A549 treated with ZK216348 at 1 μM for 4 hours (cell line): ENCODE results near the gene HNRNPR. TPM values are rescaled to one million over a fixed set of nuclear protein-coding genes. Genes with fewer than 3 reads are reported as not detected.

Source experiments
- total RNA-seq: library from RNA; stranded (reverse); fragments of 200-300 nt; extraction: Qiagen RNA extraction; gene quantifications from 5 replicates; pipeline ENCODE4 v1.2.3, GENCODE V29; 2022; ENCODE audit warnings: low read depth

Gene HNRNPR
- 164 to 229 TPM (median 176 TPM) in 5 replicates for total RNA-seq

GRCh38 chr1:23344111-23344986 lies at the start of gene HNRNPR:
Gene HNRNPR (minus strand): TSS chr1:23344284. CDS start chr1:23341008, 3,276 bp downstream.

GRCh38 chr1:23369335-23370013 lies 25.4 kb upstream of the HNRNPR start, which contains the start of gene ZNF436:
Gene ZNF436 (minus strand): TSS chr1:23369836. CDS start chr1:23368005, 1,831 bp downstream.

Other genes starting within 250 kb of the HNRNPR start
- gene LUZP1, start 175.4 kb downstream of the HNRNPR start, total RNA-seq = 19.0 to 28.1 TPM (median 21.0 TPM) in 5 replicates
- 12.6 to 18.2 TPM (median 15.3 TPM) in 5 replicates for gene HTR1D, start 126.8 kb downstream of the HNRNPR start, total RNA-seq
- 5.1 to 6.7 TPM (median 5.6 TPM) in 5 replicates for gene ZNF436, start 25.6 kb upstream of the HNRNPR start, total RNA-seq
- gene TCEA3, start 80.5 kb upstream of the HNRNPR start, total RNA-seq = 0.42 to 0.72 TPM (median 0.46 TPM) in 4 of 5 replicates, not detected in the other
- gene ASAP3, start 139.9 kb upstream of the HNRNPR start, total RNA-seq = 3.2 to 5.9 TPM (median 5.3 TPM) in 5 replicates
- 2.1 to 3.5 TPM (median 3.2 TPM) in 5 replicates for gene E2F2, start 186.9 kb upstream of the HNRNPR start, total RNA-seq
- 230 to 501 TPM (median 359 TPM) in 5 replicates for gene ID3, start 215.2 kb upstream of the HNRNPR start, total RNA-seq